HL-60 (cell line): ENCODE data around the gene OPTC.

Experiments used
- DNase-seq, 2 experiments: peaks; one replicate each; pipeline ENCODE4 v3.0.0-alpha.2; 2010 to 2020; ENCODE audit warnings: low read depth in 1 of 2, low spot score in 1 of 2
- H3K27ac ChIP-seq: fragments of 250-450 bp; sonication (Bioruptor Pico); replicated peaks from 2 replicates; pipeline ENCODE4 v1.5.1; 2020; ENCODE audit warnings: mild to moderate bottlenecking, moderate library complexity
- H3K27me3 ChIP-seq: fragments of 250-450 bp; sonication (Bioruptor Pico); 2 replicates; pipeline ENCODE4 v1.5.1; 2021; ENCODE audit warnings: mild to moderate bottlenecking, moderate library complexity; ENCODE audit not compliant: insufficient read depth, poor library complexity, severe bottlenecking
- H3K4me3 ChIP-seq: replicated peaks from 2 replicates; pipeline ENCODE4 v1.5.1; 2011; ENCODE audit warnings: mild to moderate bottlenecking, control low read depth, low read length; ENCODE audit not compliant: insufficient read depth
- GABPA ChIP-seq: IDR thresholded peaks from 2 replicates; pipeline ENCODE4 v1.6.1; 2012; ENCODE audit warnings: low read depth
- POLR2AphosphoS5 ChIP-seq: IDR thresholded peaks from 2 replicates; pipeline ENCODE4 v1.6.1; 2012; ENCODE audit warnings: low read depth
- SPI1 ChIP-seq: IDR thresholded peaks from 2 replicates; pipeline ENCODE4 v1.6.1; 2012; ENCODE audit warnings: low read depth, mild to moderate bottlenecking, borderline replicate concordance
- TF ChIP-seq, protein P1 (sequence below): IDR thresholded peaks from 2 replicates; pipeline ENCODE4 v1.6.1; 2012; ENCODE audit warnings: low read depth; ENCODE audit not compliant: insufficient replicate concordance
- TF ChIP-seq, protein P2 (sequence below): IDR thresholded peaks from one replicate; pipeline ENCODE4 v1.5.1; 2011; ENCODE audit warnings: low read length, control low read depth, inconsistent platforms; ENCODE audit not compliant: insufficient read depth

OPTC gene

DNA sequence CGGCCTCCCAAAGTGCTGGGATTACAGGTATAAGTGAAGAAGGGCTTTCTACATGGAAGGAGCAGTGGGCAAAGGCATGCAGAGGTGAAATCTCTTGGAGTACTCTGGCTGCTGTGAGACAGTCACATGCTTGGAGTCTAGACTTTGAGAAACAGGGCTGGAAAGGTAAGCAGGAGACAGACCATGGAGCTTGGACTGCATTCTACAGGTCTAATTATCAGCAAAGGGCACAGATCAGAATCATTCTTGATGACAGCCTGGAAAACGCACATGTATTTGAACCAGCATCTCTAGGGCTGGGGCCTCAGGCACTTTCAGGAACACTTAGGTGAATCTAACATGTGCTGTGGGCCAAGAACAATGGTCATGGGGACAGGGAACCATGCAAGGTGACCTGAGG is 25.6 kb upstream of the OPTC start:
- Histone ChIP-seq H3K4me3 (no peak overlapping the region), H3K27ac (no peak overlapping the region), H3K27me3 (no peaks in the 10 kb centered on the region)
- TF ChIP-seq GABPA (no peak), SPI1 (no peak), POLR2AphosphoS5 (no peak)
- TF ChIP-seq, protein P1, sequence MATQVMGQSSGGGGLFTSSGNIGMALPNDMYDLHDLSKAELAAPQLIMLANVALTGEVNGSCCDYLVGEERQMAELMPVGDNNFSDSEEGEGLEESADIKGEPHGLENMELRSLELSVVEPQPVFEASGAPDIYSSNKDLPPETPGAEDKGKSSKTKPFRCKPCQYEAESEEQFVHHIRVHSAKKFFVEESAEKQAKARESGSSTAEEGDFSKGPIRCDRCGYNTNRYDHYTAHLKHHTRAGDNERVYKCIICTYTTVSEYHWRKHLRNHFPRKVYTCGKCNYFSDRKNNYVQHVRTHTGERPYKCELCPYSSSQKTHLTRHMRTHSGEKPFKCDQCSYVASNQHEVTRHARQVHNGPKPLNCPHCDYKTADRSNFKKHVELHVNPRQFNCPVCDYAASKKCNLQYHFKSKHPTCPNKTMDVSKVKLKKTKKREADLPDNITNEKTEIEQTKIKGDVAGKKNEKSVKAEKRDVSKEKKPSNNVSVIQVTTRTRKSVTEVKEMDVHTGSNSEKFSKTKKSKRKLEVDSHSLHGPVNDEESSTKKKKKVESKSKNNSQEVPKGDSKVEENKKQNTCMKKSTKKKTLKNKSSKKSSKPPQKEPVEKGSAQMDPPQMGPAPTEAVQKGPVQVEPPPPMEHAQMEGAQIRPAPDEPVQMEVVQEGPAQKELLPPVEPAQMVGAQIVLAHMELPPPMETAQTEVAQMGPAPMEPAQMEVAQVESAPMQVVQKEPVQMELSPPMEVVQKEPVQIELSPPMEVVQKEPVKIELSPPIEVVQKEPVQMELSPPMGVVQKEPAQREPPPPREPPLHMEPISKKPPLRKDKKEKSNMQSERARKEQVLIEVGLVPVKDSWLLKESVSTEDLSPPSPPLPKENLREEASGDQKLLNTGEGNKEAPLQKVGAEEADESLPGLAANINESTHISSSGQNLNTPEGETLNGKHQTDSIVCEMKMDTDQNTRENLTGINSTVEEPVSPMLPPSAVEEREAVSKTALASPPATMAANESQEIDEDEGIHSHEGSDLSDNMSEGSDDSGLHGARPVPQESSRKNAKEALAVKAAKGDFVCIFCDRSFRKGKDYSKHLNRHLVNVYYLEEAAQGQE = no peak
- DNase-seq = no peak

DNA sequence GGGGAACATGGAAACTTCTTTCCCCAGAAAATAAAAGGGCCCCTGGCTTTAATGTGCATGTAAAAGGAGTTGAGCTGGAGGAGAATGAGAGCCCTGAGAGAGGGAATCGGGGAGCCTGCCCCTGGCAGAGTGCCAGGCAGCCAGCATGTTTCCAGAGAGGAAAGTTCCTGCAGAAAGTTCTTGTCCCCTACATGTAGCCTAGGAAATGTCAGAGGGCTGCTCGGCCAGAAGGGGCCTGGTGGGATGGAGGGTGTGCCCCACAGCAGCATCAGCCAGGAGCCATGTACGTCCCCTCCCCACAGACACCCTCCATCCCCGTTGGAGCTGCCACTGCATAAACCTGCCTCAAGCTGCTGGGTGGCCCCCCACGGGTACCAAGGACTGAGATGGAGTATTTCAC is 23.7 kb upstream of the OPTC start:
- no peak for DNase-seq
- no peak overlapping the region for H3K27ac ChIP-seq
- H3K4me3 ChIP-seq = no peak overlapping the region
- peaks cover 3% of the 10 kb centered on the region for H3K27me3 ChIP-seq
- TF ChIP-seq SPI1 (no peak), GABPA (no peak), POLR2AphosphoS5 (no peak)
- TF ChIP-seq, protein P2, sequence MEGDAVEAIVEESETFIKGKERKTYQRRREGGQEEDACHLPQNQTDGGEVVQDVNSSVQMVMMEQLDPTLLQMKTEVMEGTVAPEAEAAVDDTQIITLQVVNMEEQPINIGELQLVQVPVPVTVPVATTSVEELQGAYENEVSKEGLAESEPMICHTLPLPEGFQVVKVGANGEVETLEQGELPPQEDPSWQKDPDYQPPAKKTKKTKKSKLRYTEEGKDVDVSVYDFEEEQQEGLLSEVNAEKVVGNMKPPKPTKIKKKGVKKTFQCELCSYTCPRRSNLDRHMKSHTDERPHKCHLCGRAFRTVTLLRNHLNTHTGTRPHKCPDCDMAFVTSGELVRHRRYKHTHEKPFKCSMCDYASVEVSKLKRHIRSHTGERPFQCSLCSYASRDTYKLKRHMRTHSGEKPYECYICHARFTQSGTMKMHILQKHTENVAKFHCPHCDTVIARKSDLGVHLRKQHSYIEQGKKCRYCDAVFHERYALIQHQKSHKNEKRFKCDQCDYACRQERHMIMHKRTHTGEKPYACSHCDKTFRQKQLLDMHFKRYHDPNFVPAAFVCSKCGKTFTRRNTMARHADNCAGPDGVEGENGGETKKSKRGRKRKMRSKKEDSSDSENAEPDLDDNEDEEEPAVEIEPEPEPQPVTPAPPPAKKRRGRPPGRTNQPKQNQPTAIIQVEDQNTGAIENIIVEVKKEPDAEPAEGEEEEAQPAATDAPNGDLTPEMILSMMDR = no peak
- TF ChIP-seq, protein P1 = no peak

DNA sequence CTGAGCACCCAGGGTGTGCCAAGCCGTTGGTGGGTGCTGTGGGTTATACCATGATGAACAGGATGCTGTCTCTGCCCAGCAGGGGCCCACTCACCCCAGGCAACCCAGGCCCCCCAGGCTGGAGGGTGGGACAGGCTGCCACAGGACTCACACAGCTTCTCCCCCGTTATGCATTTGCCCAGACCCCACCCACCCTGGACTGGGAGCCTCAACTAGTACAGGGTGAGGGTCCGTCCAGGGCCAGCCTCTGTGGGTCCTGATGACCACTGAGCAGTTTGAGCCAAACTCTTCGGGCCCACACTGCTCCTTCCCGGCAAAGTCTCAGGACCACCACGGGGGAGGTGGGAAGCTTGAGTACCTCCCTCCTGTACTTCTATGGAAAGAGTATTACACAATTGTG is 22.1 kb upstream of the OPTC start:
- TF ChIP-seq, protein P1 = no peak
- TF ChIP-seq POLR2AphosphoS5 = no peak
- TF ChIP-seq, protein P2 = no peak
- TF ChIP-seq GABPA = no peak
- no peak for TF ChIP-seq SPI1
- Histone ChIP-seq H3K4me3 (no peak overlapping the region), H3K27me3 (peaks cover 3% of the 10 kb centered on the region), H3K27ac (no peak overlapping the region)
- no peak for DNase-seq

DNA sequence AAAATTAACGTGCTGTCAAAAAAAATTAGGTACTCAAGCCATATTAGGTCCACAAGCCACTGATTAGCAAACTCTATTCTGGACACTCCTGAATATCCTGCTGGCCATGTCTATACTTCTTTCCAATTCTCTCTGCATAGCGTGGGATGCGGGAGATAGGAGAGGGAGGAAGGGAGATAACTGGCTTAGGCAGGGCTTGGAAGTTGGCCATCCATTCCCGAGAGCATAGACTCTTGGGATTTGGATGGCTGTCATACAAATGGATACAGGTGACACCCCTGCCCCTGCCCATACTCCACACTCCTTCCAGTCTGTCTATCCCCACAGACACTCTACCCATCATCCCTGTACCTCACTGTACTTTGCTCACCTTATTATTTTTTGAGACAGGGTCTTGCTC is 20.7 kb upstream of the OPTC start:
- peaks cover 3% of the 10 kb centered on the region for H3K27me3 ChIP-seq
- no peak for DNase-seq
- H3K4me3 ChIP-seq = no peak overlapping the region
- TF ChIP-seq SPI1 (no peak), POLR2AphosphoS5 (no peak), GABPA (no peak)
- TF ChIP-seq, protein P2 = no peak
- TF ChIP-seq, protein P1 = no peak
- H3K27ac ChIP-seq = no peak overlapping the region
